ENCODE measurements around the gene KIF26B. TPM values are rescaled to one million over a fixed set of nuclear protein-coding genes. Genes with fewer than 3 reads are reported as not detected.

KIF26B gene
- total RNA-seq, 6 experiments from 2014 or later = 0.31 to 0.55 (median 0.35) TPM

DNA sequence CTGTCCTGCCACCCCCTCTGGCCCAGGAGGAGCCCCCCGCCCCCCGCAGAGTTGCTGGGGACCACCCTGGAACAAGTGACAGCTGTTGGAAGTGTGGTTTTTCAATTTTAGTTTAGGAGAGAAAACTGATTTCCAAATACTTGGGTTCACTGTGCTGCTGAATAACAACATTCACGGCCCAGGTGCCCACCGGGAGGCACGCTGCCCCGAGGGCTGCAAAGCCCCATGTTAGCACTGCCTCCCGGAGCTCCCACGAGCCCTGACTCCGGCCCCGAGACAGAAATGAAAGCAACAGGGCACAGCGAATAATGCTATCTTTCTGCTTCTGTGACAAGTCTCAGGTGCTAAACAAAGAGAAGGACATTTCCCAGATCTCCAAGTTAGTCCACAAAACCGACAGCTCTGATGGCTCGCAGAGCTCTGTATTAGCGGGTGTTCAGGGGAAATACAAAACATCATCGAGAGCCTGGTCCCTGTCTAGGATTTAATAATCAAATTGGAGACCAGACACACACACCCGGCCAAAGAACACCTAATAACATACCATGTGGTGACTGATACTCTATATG lies 451.5 kb downstream of the KIF26B start:
- H3K4me1 ChIP-seq = no peaks in the 10 kb centered on the region
- ATAC-seq = no peak
- no peak overlapping the region for H3K27ac ChIP-seq
- no peak overlapping the region for H3K4me3 ChIP-seq
- TF ChIP-seq, protein P1, sequence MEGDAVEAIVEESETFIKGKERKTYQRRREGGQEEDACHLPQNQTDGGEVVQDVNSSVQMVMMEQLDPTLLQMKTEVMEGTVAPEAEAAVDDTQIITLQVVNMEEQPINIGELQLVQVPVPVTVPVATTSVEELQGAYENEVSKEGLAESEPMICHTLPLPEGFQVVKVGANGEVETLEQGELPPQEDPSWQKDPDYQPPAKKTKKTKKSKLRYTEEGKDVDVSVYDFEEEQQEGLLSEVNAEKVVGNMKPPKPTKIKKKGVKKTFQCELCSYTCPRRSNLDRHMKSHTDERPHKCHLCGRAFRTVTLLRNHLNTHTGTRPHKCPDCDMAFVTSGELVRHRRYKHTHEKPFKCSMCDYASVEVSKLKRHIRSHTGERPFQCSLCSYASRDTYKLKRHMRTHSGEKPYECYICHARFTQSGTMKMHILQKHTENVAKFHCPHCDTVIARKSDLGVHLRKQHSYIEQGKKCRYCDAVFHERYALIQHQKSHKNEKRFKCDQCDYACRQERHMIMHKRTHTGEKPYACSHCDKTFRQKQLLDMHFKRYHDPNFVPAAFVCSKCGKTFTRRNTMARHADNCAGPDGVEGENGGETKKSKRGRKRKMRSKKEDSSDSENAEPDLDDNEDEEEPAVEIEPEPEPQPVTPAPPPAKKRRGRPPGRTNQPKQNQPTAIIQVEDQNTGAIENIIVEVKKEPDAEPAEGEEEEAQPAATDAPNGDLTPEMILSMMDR (IDR thresholded peaks at IDR 0.05) = no peak
- no peak for TF ChIP-seq POLR2A (IDR thresholded peaks at IDR 0.05)
- intact Hi-C loops (cut with DNase I) = no loop called here
- 75% methylated on average over 14 of the region's 16 CpGs for WGBS (ENCODE audit: insufficient coverage, low coverage, low lambda C conversion rate, missing lambda C conversion rate)
- H3K36me3 ChIP-seq = no peaks in the 10 kb centered on the region
- DNase-seq = no peak
- no peaks in the 10 kb centered on the region for H3K27me3 ChIP-seq
- no peaks in the 10 kb centered on the region for H3K9me3 ChIP-seq

DNA sequence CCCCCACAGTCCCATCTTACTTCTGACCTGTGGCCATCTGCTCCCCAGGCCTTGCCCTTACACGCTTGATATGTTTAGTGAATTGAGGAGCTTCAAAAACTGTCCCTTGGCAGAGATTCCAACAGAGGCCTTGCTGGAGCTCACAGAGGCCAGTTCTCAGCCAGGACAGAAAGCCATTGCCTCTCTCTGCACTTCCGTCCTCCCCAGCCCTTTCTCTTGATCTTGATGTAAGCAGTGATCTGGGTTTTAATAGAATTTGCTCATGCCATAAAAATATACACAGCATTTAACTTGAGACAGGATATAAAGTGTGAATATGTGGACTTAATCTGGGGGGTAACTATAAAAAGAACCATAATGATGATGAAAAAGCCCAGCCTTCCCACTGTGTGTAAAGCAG lies 453.5 kb downstream of the KIF26B start:
- H3K9me3 ChIP-seq = no peaks in the 10 kb centered on the region
- TF ChIP-seq, protein P1 (IDR thresholded peaks at IDR 0.05) = no peak
- TF ChIP-seq POLR2A (IDR thresholded peaks at IDR 0.05) = no peak
- 50% methylated on average over 2 of the region's 2 CpGs for WGBS (ENCODE audit: insufficient coverage, low coverage, low lambda C conversion rate, missing lambda C conversion rate)
- ATAC-seq (no peak), DNase-seq (no peak)
- no peak overlapping the region for H3K4me3 ChIP-seq
- H3K27ac ChIP-seq = no peak overlapping the region
- no peaks in the 10 kb centered on the region for H3K4me1 ChIP-seq
- intact Hi-C loops (cut with DNase I) = no loop called here
- no peaks in the 10 kb centered on the region for H3K27me3 ChIP-seq
- H3K36me3 ChIP-seq = no peaks in the 10 kb centered on the region

DNA sequence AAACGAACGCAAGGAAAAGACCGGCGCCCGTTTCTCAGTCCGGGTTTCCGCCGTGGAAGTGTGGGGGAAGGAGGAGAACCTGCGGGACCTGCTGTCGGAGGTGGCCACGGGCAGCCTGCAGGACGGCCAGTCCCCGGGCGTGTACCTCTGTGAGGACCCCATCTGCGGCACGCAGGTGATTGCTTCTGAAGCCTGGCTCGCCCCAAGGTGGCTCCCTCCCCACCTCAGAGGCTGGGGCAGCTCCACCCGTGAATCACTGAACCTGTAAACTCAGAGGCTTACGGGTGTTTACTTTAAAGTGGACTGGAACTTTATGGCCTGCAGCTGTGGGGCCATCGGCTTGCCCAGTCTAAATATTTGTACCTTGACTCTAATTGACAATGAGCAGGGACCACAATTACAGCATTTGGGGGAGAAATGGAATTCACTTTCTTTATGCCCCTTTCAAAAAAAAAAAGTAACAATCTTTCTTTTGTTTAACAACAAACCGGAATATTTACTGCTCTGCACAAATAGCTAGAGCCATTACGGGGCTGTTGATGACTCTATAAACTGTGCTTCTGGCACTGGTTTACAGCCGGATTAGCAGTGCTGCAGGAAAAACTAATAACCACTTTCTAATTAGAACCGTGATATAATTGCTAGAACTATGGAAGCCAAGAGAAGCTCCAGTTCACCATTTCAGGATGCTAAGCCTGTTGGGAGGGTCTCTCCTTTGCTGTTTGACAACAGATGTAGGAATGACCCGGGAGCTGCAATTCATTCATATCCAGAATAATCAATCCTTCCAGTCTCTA lies 454.8 kb downstream of the KIF26B start:
- no peaks in the 10 kb centered on the region for H3K4me1 ChIP-seq
- no peak for DNase-seq
- no peak for TF ChIP-seq POLR2A (IDR thresholded peaks at IDR 0.05)
- TF ChIP-seq, protein P1 (IDR thresholded peaks at IDR 0.05) = no peak
- no peak for ATAC-seq
- H3K36me3 ChIP-seq = no peaks in the 10 kb centered on the region
- intact Hi-C loops (cut with DNase I) = no loop called here
- WGBS (ENCODE audit: insufficient coverage, low coverage, low lambda C conversion rate, missing lambda C conversion rate) = 69% methylated on average over 9 of the region's 25 CpGs
- no peaks in the 10 kb centered on the region for H3K27me3 ChIP-seq
- no peak overlapping the region for H3K27ac ChIP-seq
- H3K4me3 ChIP-seq = no peak overlapping the region
- H3K9me3 ChIP-seq = no peaks in the 10 kb centered on the region

DNA sequence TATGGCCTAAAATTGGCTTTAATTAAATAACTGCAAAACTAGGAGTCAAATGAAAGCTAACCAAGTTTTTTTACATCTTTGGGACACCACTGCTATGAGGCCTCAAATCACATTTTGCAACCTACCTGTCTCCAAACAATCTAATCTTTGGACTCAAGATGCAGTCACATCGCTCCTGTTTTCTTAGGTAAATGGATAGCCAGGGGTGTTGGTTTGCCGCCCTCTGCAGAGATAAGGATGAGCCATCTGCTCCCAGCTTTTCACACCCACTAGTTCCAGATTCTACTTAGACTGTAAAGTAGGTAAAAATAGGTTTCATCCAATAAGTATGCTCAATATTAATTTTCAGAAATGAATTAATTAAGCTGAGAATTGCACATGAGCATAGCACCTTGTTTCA lies 456.5 kb downstream of the KIF26B start:
- 59% methylated on average over 2 of the region's 2 CpGs for WGBS (ENCODE audit: insufficient coverage, low coverage, low lambda C conversion rate, missing lambda C conversion rate)
- Histone ChIP-seq H3K27ac (no peak overlapping the region), H3K4me3 (no peak overlapping the region), H3K27me3 (no peaks in the 10 kb centered on the region), H3K4me1 (no peaks in the 10 kb centered on the region), H3K9me3 (no peaks in the 10 kb centered on the region), H3K36me3 (no peaks in the 10 kb centered on the region)
- no peak for TF ChIP-seq POLR2A (IDR thresholded peaks at IDR 0.05)
- TF ChIP-seq, protein P1 (IDR thresholded peaks at IDR 0.05) = no peak
- DNase-seq = no peak
- ATAC-seq = no peak
- intact Hi-C loops (cut with DNase I) = no loop called here
